DMS 273 treated with DMSO at 0.1 percent for 48 hours (cell line): ENCODE data around the gene SYNE1.
"Not testable (repeated sequence)": the region's sequence is repeated elsewhere in the genome, so short reads cannot be mapped to it uniquely, and the experiment has no call there.

ENCODE experiments used
- DNase-seq: peaks from one replicate; lab custom pipeline; 2025; lab: John Stamatoyannopoulos, UW

SYNE1 gene

GRCh38 chr6:152094992-152095592, 542.1 kb downstream of the SYNE1 start:
- no peak for DNase-seq

DNA sequence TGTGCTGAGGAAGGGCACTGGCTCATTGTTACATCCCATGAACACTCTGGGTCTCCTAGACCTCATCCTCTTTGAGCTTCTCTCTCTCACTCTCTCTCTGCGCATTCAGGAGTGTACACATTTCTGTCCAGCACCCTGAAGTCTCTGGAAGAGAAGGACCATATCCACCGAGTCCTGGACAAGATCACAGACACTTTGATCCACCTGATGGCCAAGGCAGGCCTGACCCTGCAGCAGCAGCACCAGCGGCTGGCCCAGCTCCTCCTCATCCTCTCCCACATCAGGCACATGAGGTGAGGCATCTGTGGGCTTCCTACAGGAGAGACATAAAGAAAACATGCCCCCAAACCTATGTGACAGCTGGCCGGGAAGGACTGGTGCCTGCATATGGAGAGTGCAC, 542.9 kb downstream of the SYNE1 start:
- no peak for DNase-seq

GRCh38 chr6:152093711-152094110, 543.5 kb downstream of the SYNE1 start:
- no peak for DNase-seq

- no peak for DNase-seq
These were observed 545.3 kb downstream of the SYNE1 start for GRCh38 chr6:152091851-152092341.

DNA sequence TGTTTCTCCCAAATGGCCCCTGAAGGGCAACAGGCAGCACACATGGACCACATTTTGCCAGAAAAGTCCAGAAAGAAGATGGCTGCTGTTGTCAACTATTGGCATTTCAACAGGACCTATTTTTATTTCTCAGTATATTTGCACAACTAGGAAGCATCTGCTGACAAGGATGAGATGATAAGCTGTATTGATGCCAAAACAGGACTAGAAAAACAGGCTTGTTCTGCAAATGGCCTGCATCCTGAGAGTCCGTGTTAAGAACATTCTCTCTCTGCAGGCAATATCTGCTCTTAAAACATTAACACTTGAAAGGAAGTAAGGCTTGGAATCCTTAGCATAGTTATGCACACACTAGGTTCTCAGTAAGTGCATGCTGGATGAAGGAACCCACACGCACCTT, 546.0 kb downstream of the SYNE1 start:
- no peak for DNase-seq

GRCh38 chr6:152089992-152090391, 547.2 kb downstream of the SYNE1 start:
- no peak for DNase-seq

- DNase-seq, result no peak
These were observed 549.5 kb downstream of the SYNE1 start for GRCh38 chr6:152087701-152088100.

- no peak for DNase-seq
These were observed 550.1 kb downstream of the SYNE1 start for GRCh38 chr6:152087096-152087495.

DNA sequence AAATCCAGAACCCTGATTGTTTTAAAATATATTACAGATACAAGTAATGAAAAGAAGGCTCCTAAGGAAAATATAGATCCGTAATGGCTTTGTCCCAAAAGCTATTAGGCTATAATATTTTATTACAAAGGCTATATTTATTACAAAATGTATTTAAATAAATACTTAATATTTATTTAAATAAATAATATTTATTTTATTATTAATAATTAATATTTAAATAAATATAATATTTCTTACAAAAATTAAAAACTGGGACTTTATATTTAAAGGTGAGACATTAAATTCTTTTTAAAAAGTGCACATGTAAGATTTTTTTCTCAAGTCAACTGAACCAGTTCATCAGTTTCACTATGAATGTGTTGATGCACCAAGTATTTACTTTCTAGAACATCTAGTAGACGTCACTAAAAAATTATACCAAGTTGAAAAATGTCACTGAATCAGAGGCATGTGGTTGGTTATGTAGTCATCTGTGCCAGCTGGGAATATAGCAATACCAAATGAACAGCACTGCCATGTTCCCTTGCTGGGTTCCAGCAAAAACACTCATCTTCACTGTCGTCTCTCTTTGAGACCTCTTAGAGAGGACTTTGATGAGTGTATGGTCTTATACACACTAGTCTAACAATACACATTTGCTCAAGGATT, 550.8 kb downstream of the SYNE1 start:
- DNase-seq, result no peak

DNA sequence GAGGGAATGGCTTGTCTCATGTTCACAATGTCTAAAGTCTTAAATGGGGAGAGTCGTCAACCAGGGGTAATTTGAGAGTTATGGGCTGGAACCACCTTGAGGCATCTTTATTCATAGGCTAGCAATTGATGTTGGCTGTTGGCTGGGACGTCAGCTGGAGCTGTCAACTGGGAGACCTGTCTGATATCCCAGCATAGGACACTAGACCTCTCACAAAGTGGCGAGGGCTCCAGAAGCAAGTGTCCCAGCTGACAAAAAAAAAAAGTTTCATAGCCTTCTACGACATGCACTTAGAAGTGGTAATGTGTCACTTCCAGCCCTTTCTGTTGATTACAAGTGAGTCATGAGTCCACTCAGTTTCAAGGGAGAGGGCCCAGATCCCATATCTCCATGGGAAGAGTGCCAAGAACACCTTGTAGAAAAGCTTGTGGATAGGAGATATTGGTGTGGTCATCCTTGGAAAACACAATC, 551.7 kb downstream of the SYNE1 start:
- no peak for DNase-seq

DNA sequence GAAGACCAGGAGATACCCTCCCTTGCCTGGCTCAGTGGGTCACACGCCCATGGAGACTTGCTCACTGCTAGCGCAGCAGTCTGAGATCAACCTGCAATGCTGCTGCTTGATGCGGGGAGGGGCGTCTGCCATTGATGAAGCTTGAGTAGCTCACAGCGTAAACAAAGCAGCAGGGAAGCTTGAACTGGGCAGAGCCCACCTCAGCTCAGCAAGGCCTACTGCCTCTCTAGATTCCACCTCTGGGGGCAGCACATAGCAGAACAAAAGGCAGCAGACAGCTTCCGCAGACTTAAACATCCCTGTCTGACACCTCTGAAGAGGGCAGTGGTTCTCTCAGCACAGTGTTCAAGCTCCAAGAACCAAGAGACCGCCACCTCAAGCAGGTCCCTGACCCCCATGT, 558.4 kb downstream of the SYNE1 start:
- no peak for DNase-seq

DNA sequence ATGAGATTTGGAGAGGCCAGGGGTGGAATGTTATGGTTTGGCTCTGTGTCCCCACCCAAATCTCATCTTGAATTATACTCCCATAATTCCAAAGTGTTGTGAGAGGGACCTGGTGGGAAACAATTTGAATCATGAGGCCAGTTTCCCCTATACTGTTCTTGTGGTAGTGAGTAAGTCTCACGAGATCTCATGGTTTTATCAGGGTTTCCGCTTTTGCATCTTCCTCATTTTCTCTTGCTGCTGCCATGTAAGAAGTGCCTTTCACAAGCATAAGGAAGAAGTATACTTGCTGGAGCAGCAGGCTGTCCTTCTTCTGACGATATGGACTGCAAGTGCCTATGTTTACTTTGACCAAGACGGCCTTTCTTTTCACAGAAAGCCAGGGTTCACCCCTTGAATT, 559.2 kb downstream of the SYNE1 start:
- DNase-seq, result no peak

GRCh38 chr6:152076242-152076641, 560.9 kb downstream of the SYNE1 start:
- not testable (repeated sequence) for DNase-seq

DNA sequence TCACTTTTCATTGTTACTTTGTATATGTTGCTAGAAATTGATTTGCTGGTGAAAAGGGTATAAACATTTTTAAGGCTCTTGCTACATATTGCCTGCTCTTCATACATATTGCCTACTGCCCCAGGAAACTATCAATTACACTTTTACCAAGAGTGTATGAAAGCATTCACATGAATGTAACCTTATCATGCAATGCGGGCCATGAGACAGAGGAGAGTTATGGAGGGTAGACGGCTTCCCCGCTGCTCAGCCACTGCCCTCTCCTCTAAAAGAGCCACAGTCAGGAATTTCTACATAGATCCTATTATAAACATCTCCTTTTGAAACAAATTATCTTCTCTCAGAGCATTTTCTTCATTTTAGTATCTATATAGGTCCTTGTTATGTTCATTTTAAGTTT, 565.3 kb downstream of the SYNE1 start:
- DNase-seq, result no peak
